ENCODE measurements around the gene BCO2.

Gene BCO2

GRCh38 chr11:112267188-112267591, 91.9 kb downstream of the BCO2 start:
- Histone ChIP-seq H3K36me3 (replicated peaks) (no peaks in the 10 kb centered on the region), H3K4me3 (ENCODE audit: low read depth, low read length) (no peak overlapping the region), H3K27me3 (replicated peaks) (no peaks in the 10 kb centered on the region), H3K27ac (no peak overlapping the region)
- in situ Hi-C loops (cut with HindIII; ENCODE audit: low pct_ligation_motif_present, low sequenced_read_pairs): no loop called here
- no peak for TF ChIP-seq CTCF (IDR thresholded peaks at IDR 0.05; ENCODE audit: low read depth, low read length, missing control alignments)
- DNase-seq: no peak

DNA sequence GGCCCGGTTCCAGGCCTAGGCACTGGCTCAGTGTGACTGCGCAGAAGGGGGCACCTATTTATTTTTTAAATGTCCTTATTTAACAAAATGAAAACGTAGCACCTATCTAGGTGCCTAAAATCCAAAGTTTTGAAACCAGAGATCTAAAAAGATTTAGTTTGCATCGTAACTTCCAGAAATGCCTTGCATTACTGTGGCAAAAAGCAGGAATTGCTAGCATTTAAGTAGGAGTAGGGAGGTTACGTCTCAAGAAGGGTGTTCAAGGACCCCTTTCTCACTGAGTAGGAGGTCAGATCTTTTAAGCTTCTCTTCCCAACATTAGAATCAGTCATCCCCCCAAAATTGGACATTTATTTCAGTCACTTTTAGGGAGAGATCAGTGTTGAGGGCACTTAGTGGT, 93.1 kb downstream of the BCO2 start:
- Histone ChIP-seq H3K36me3 (replicated peaks) (no peaks in the 10 kb centered on the region), H3K4me3 (ENCODE audit: low read depth, low read length) (no peak overlapping the region), H3K27me3 (replicated peaks) (no peaks in the 10 kb centered on the region), H3K27ac (no peak overlapping the region)
- no peak for DNase-seq
- in situ Hi-C loops (cut with HindIII; ENCODE audit: low pct_ligation_motif_present, low sequenced_read_pairs): no loop called here
- no peak for TF ChIP-seq CTCF (IDR thresholded peaks at IDR 0.05; ENCODE audit: low read depth, low read length, missing control alignments)
